ENCODE measurements around the gene CNTN4. TPM values are rescaled to one million over a fixed set of nuclear protein-coding genes. Genes with fewer than 3 reads are reported as not detected.

Gene CNTN4
- total RNA-seq, 2 experiments from 2014 or later = not detected

- H3K4me3 Mint-ChIP-seq = no peak overlapping the region
- H3K27ac Mint-ChIP-seq = no peak overlapping the region
- DNase-seq = no peak
- no peaks in the 10 kb centered on the region for H3K9me3 Mint-ChIP-seq
- no peaks in the 10 kb centered on the region for H3K4me1 Mint-ChIP-seq
- no peaks in the 10 kb centered on the region for H3K27me3 Mint-ChIP-seq
- no peaks in the 10 kb centered on the region for H3K36me3 Mint-ChIP-seq
These were observed 175.9 kb downstream of the CNTN4 start for GRCh38 chr3:2274526-2274925.

GRCh38 chr3:2283818-2284217, 185.2 kb downstream of the CNTN4 start:
- Mint-ChIP-seq H3K4me3 (no peak overlapping the region), H3K36me3 (no peaks in the 10 kb centered on the region), H3K4me1 (no peaks in the 10 kb centered on the region), H3K9me3 (no peaks in the 10 kb centered on the region), H3K27ac (no peak overlapping the region), H3K27me3 (no peaks in the 10 kb centered on the region)
- DNase-seq = no peak

- Mint-ChIP-seq H3K36me3 (no peaks in the 10 kb centered on the region), H3K27ac (no peak overlapping the region), H3K27me3 (no peaks in the 10 kb centered on the region), H3K4me1 (no peaks in the 10 kb centered on the region), H3K4me3 (no peak overlapping the region), H3K9me3 (peaks cover 2% of the 10 kb centered on the region)
- DNase-seq = no peak
These were observed 202.3 kb downstream of the CNTN4 start for GRCh38 chr3:2300938-2301337.

- no peaks in the 10 kb centered on the region for H3K36me3 Mint-ChIP-seq
- H3K27ac Mint-ChIP-seq = no peak overlapping the region
- H3K27me3 Mint-ChIP-seq = no peaks in the 10 kb centered on the region
- DNase-seq = no peak
- peaks cover 2% of the 10 kb centered on the region for H3K9me3 Mint-ChIP-seq
- H3K4me3 Mint-ChIP-seq = no peak overlapping the region
- no peaks in the 10 kb centered on the region for H3K4me1 Mint-ChIP-seq
These were observed 202.7 kb downstream of the CNTN4 start for GRCh38 chr3:2301361-2301760.

GRCh38 chr3:2303566-2303965, 204.9 kb downstream of the CNTN4 start:
- H3K27me3 Mint-ChIP-seq = no peaks in the 10 kb centered on the region
- DNase-seq = no peak
- peaks cover 2% of the 10 kb centered on the region for H3K9me3 Mint-ChIP-seq
- H3K4me3 Mint-ChIP-seq = no peak overlapping the region
- no peaks in the 10 kb centered on the region for H3K4me1 Mint-ChIP-seq
- no peak overlapping the region for H3K27ac Mint-ChIP-seq
- no peaks in the 10 kb centered on the region for H3K36me3 Mint-ChIP-seq

GRCh38 chr3:2311022-2311421, 212.4 kb downstream of the CNTN4 start:
- Mint-ChIP-seq H3K27ac (no peak overlapping the region), H3K36me3 (no peaks in the 10 kb centered on the region), H3K4me3 (no peak overlapping the region), H3K27me3 (no peaks in the 10 kb centered on the region), H3K9me3 (no peaks in the 10 kb centered on the region), H3K4me1 (no peaks in the 10 kb centered on the region)
- DNase-seq = no peak

- H3K36me3 Mint-ChIP-seq = no peaks in the 10 kb centered on the region
- no peak overlapping the region for H3K27ac Mint-ChIP-seq
- no peak for DNase-seq
- no peak overlapping the region for H3K4me3 Mint-ChIP-seq
- H3K9me3 Mint-ChIP-seq = no peaks in the 10 kb centered on the region
- H3K27me3 Mint-ChIP-seq = no peaks in the 10 kb centered on the region
- no peaks in the 10 kb centered on the region for H3K4me1 Mint-ChIP-seq
These were observed 218.9 kb downstream of the CNTN4 start for GRCh38 chr3:2317521-2317920.

GRCh38 chr3:2334921-2335320, 236.3 kb downstream of the CNTN4 start:
- Mint-ChIP-seq H3K4me3 (no peak overlapping the region), H3K36me3 (no peaks in the 10 kb centered on the region), H3K9me3 (no peaks in the 10 kb centered on the region), H3K27me3 (no peaks in the 10 kb centered on the region), H3K4me1 (no peaks in the 10 kb centered on the region), H3K27ac (no peak overlapping the region)
- no peak for DNase-seq

- no peak overlapping the region for H3K27ac Mint-ChIP-seq
These were observed 244.5 kb downstream of the CNTN4 start for GRCh38 chr3:2343031-2343682.

GRCh38 chr3:2352134-2352762, 253.6 kb downstream of the CNTN4 start:
- Mint-ChIP-seq H3K4me3 (no peak overlapping the region), H3K27me3 (no peaks in the 10 kb centered on the region), H3K36me3 (no peaks in the 10 kb centered on the region), H3K9me3 (no peaks in the 10 kb centered on the region), H3K4me1 (no peaks in the 10 kb centered on the region), H3K27ac (no peak overlapping the region)
- DNase-seq = no peak

More at GRCh38 chr3:2343031-2343682, 244.5 kb downstream of the CNTN4 start:
- Mint-ChIP-seq H3K36me3 (no peaks in the 10 kb centered on the region), H3K27me3 (no peaks in the 10 kb centered on the region), H3K9me3 (no peaks in the 10 kb centered on the region), H3K4me1 (no peaks in the 10 kb centered on the region), H3K4me3 (no peak overlapping the region)
- no peak for DNase-seq

- Mint-ChIP-seq H3K36me3 (no peaks in the 10 kb centered on the region), H3K27me3 (no peaks in the 10 kb centered on the region), H3K9me3 (no peaks in the 10 kb centered on the region), H3K4me3 (no peak overlapping the region), H3K27ac (no peak overlapping the region), H3K4me1 (no peaks in the 10 kb centered on the region)
- no peak for DNase-seq
These were observed 256.0 kb downstream of the CNTN4 start for GRCh38 chr3:2354702-2355101.

GRCh38 chr3:2356298-2356950, 257.8 kb downstream of the CNTN4 start:
- H3K4me1 Mint-ChIP-seq = no peaks in the 10 kb centered on the region
- H3K9me3 Mint-ChIP-seq = no peaks in the 10 kb centered on the region
- DNase-seq = no peak
- no peak overlapping the region for H3K27ac Mint-ChIP-seq
- no peaks in the 10 kb centered on the region for H3K27me3 Mint-ChIP-seq
- H3K36me3 Mint-ChIP-seq = no peaks in the 10 kb centered on the region
- H3K4me3 Mint-ChIP-seq = no peak overlapping the region

GRCh38 chr3:2360815-2361214, 262.1 kb downstream of the CNTN4 start:
- H3K36me3 Mint-ChIP-seq = no peaks in the 10 kb centered on the region
- H3K27me3 Mint-ChIP-seq = no peaks in the 10 kb centered on the region
- H3K4me3 Mint-ChIP-seq = no peak overlapping the region
- no peak overlapping the region for H3K27ac Mint-ChIP-seq
- H3K9me3 Mint-ChIP-seq = no peaks in the 10 kb centered on the region
- no peaks in the 10 kb centered on the region for H3K4me1 Mint-ChIP-seq
- DNase-seq = no peak

GRCh38 chr3:2362122-2362521, 263.5 kb downstream of the CNTN4 start:
- no peak overlapping the region for H3K27ac Mint-ChIP-seq
- no peaks in the 10 kb centered on the region for H3K27me3 Mint-ChIP-seq
- H3K4me3 Mint-ChIP-seq = no peak overlapping the region
- H3K36me3 Mint-ChIP-seq = no peaks in the 10 kb centered on the region
- DNase-seq = no peak
- H3K9me3 Mint-ChIP-seq = no peaks in the 10 kb centered on the region
- H3K4me1 Mint-ChIP-seq = no peaks in the 10 kb centered on the region

GRCh38 chr3:2363854-2364253, 265.2 kb downstream of the CNTN4 start:
- no peaks in the 10 kb centered on the region for H3K9me3 Mint-ChIP-seq
- H3K36me3 Mint-ChIP-seq = no peaks in the 10 kb centered on the region
- no peaks in the 10 kb centered on the region for H3K4me1 Mint-ChIP-seq
- H3K27ac Mint-ChIP-seq = no peak overlapping the region
- no peak overlapping the region for H3K4me3 Mint-ChIP-seq
- DNase-seq = no peak
- no peaks in the 10 kb centered on the region for H3K27me3 Mint-ChIP-seq

GRCh38 chr3:2370317-2370716, 271.7 kb downstream of the CNTN4 start:
- H3K4me1 Mint-ChIP-seq = no peaks in the 10 kb centered on the region
- no peak overlapping the region for H3K27ac Mint-ChIP-seq
- no peak for DNase-seq
- no peak overlapping the region for H3K4me3 Mint-ChIP-seq
- no peaks in the 10 kb centered on the region for H3K9me3 Mint-ChIP-seq
- H3K27me3 Mint-ChIP-seq = no peaks in the 10 kb centered on the region
- H3K36me3 Mint-ChIP-seq = no peaks in the 10 kb centered on the region
